ENCODE data around the gene CFB.
A peak's percentile ranks its signal among the peaks of the same experiment; 100 is the strongest.
"Not testable (repeated sequence)": the region's sequence is repeated elsewhere in the genome, so short reads cannot be mapped to it uniquely, and the experiment has no call there.

CFB gene

GRCh38 chr6:31971279-31971992 is 25.5 kb downstream of the CFB start:
- DNase-seq (ENCODE audit: low read depth), result no peak

GRCh38 chr6:31971993-31972708 is 26.3 kb downstream of the CFB start, which contains the start of gene DXO:
DXO (minus strand) TSS chr6:31972138; CDS start chr6:31971675, 463 bp downstream.
- peak; percentile 94 for DNase-seq (ENCODE audit: low read depth)

- no peak for DNase-seq (ENCODE audit: low read depth)
Observed at GRCh38 chr6:31972709-31973350, 26.9 kb downstream of the CFB start.

GRCh38 chr6:31976065-31976464 is 30.2 kb downstream of the CFB start:
- DNase-seq (ENCODE audit: low read depth), result not testable (repeated sequence)

GRCh38 chr6:31977816-31978431 is 32.0 kb downstream of the CFB start:
- DNase-seq (ENCODE audit: low read depth), result no peak

- no peak for DNase-seq (ENCODE audit: low read depth)
Observed at GRCh38 chr6:31978831-31979230, 32.9 kb downstream of the CFB start.

- DNase-seq (ENCODE audit: low read depth), result no peak
Observed at GRCh38 chr6:31979238-31979898, 33.5 kb downstream of the CFB start.

- not testable (repeated sequence) for DNase-seq (ENCODE audit: low read depth)
Observed at GRCh38 chr6:31980195-31980876, 34.4 kb downstream of the CFB start.

- DNase-seq (ENCODE audit: low read depth), result not testable (repeated sequence)
Observed at GRCh38 chr6:31980998-31981397, 35.1 kb downstream of the CFB start.

- DNase-seq (ENCODE audit: low read depth), result not testable (repeated sequence)
Observed at GRCh38 chr6:31981744-31982143, 35.8 kb downstream of the CFB start, which contains the start of gene C4A. C4A (plus strand) TSS chr6:31982057; CDS start chr6:31982108, 51 bp downstream.

- DNase-seq (ENCODE audit: low read depth), result not testable (repeated sequence)
Observed at GRCh38 chr6:31989363-31989762, 43.5 kb downstream of the CFB start.

GRCh38 chr6:31994421-31994820 is 48.5 kb downstream of the CFB start:
- not testable (repeated sequence) for DNase-seq (ENCODE audit: low read depth)

GRCh38 chr6:31996385-31996784 is 50.5 kb downstream of the CFB start:
- not testable (repeated sequence) for DNase-seq (ENCODE audit: low read depth)

All from activated T-cell treated with anti-CD3 and anti-CD28 coated beads for 24 hours (primary cell).